HFF-Myc (cell line): Measurements from ENCODE around the gene BCL2L2.

Source experiments
- DNase-seq: peaks from one replicate; pipeline ENCODE4 v3.0.0-alpha.2; 2011; ENCODE audit warnings: low read depth; ENCODE audit errors: extremely low read depth
- H3K4me3 ChIP-seq: replicated peaks from 2 replicates; pipeline ENCODE4 v1.5.1; 2011; ENCODE audit warnings: low read depth, mild to moderate bottlenecking, control low read depth, low read length
- CTCF ChIP-seq: IDR thresholded peaks from 2 replicates; pipeline ENCODE4 v1.5.1; 2012; ENCODE audit warnings: mild to moderate bottlenecking, low read depth, low read length, control low read depth; ENCODE audit errors: missing control alignments

Gene BCL2L2

GRCh38 chr14:23294734-23295561, 11.7 kb upstream of the BCL2L2 start:
- no peak for DNase-seq
- peak; percentile 88 for TF ChIP-seq CTCF
- H3K4me3 ChIP-seq: no peak overlapping the region

- H3K4me3 ChIP-seq: no peak overlapping the region
- TF ChIP-seq CTCF: no peak
- DNase-seq: no peak
These were observed 10.4 kb upstream of the BCL2L2 start for GRCh38 chr14:23296012-23296777.

GRCh38 chr14:23297096-23297495, 9.5 kb upstream of the BCL2L2 start:
- TF ChIP-seq CTCF: no peak
- H3K4me3 ChIP-seq: no peak overlapping the region
- DNase-seq: no peak

GRCh38 chr14:23297611-23298277, 8.9 kb upstream of the BCL2L2 start:
- no peak for DNase-seq
- no peak overlapping the region for H3K4me3 ChIP-seq
- TF ChIP-seq CTCF: no peak

GRCh38 chr14:23299211-23299957, 7.2 kb upstream of the BCL2L2 start:
- TF ChIP-seq CTCF: peak; percentile 18
- no peak overlapping the region for H3K4me3 ChIP-seq
- DNase-seq: no peak

GRCh38 chr14:23299986-23300686, 6.5 kb upstream of the BCL2L2 start:
- peak overlapping the region; percentile 56 for H3K4me3 ChIP-seq
- DNase-seq: no peak
- TF ChIP-seq CTCF: no peak
